ENCODE measurements around the gene TTC14.

The TTC14 gene

DNA sequence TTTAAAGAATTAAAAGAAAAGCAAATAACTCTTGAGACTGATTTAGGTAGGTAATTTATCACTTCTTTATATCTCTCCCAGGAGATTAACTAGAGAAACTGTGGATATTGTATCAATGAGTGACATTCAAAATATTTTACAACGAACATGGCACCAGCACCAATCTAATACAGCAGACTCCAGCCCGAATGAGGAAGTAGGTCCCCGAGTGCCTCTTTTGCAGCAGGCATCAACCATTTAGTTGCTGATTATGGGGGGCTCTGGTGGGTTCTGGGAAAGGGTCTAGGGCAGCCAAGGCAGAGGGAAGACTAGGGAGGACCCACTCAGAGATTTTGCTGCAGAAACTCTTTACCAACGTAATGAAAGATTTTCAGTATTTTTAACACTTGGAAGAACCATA lies 31.7 kb upstream of the TTC14 start:
- Histone ChIP-seq H3K9ac (ENCODE audit: low read length) (no peak overlapping the region), H4K20me1 (ENCODE audit: low read depth, low read length) (no peaks in the 10 kb centered on the region), H3K9me2 (replicated peaks; ENCODE audit: insufficient read depth, low read length) (no peaks in the 10 kb centered on the region), H3K79me2 (ENCODE audit: insufficient read depth, low read length) (no peaks in the 10 kb centered on the region), H3K36me3 (ENCODE audit: low read length) (no peaks in the 10 kb centered on the region), H3K4me3 (ENCODE audit: insufficient read depth, low read length, poor library complexity, severe bottlenecking) (no peak overlapping the region), H3F3A (ENCODE audit: insufficient read depth) (no peaks in the 10 kb centered on the region), H3K4me2 (ENCODE audit: low read depth, low read length, poor library complexity, severe bottlenecking) (no peak overlapping the region), H2AFZ (ENCODE audit: low read depth, low read length, severe bottlenecking) (no peak overlapping the region), H3K9me3 (ENCODE audit: insufficient read depth, low read length) (no peaks in the 10 kb centered on the region), H3K27ac (ENCODE audit: low read depth, low read length) (no peak overlapping the region), H3K27me3 (ENCODE audit: low read length) (no peaks in the 10 kb centered on the region)
- TF ChIP-seq CTCF (IDR thresholded peaks at IDR 0.05; ENCODE audit: insufficient read depth, low read length, poor library complexity, severe bottlenecking), result no peak
- TF ChIP-seq EZH2phosphoT487 (conservative IDR thresholded peaks at IDR 0.05; ENCODE audit: low read length), result no peak

GRCh38 chr3:180571831-180572598 lies 29.9 kb upstream of the TTC14 start:
- Histone ChIP-seq H3K9me2 (replicated peaks; ENCODE audit: insufficient read depth, low read length) (no peaks in the 10 kb centered on the region), H3K79me2 (ENCODE audit: insufficient read depth, low read length) (no peaks in the 10 kb centered on the region), H3F3A (ENCODE audit: insufficient read depth) (no peaks in the 10 kb centered on the region), H3K27ac (ENCODE audit: low read depth, low read length) (no peak overlapping the region), H3K4me2 (ENCODE audit: low read depth, low read length, poor library complexity, severe bottlenecking) (no peak overlapping the region), H2AFZ (ENCODE audit: low read depth, low read length, severe bottlenecking) (no peak overlapping the region), H3K9ac (ENCODE audit: low read length) (no peak overlapping the region), H3K9me3 (ENCODE audit: insufficient read depth, low read length) (no peaks in the 10 kb centered on the region), H3K36me3 (ENCODE audit: low read length) (no peaks in the 10 kb centered on the region), H3K4me3 (ENCODE audit: insufficient read depth, low read length, poor library complexity, severe bottlenecking) (no peak overlapping the region), H4K20me1 (ENCODE audit: low read depth, low read length) (no peaks in the 10 kb centered on the region), H3K27me3 (ENCODE audit: low read length) (no peaks in the 10 kb centered on the region)
- TF ChIP-seq EZH2phosphoT487 (conservative IDR thresholded peaks at IDR 0.05; ENCODE audit: low read length) (no peak), CTCF (IDR thresholded peaks at IDR 0.05; ENCODE audit: insufficient read depth, low read length, poor library complexity, severe bottlenecking) (no peak)

- TF ChIP-seq CTCF (IDR thresholded peaks at IDR 0.05; ENCODE audit: insufficient read depth, low read length, poor library complexity, severe bottlenecking) (no peak), EZH2phosphoT487 (conservative IDR thresholded peaks at IDR 0.05; ENCODE audit: low read length) (no peak)
- Histone ChIP-seq H3F3A (ENCODE audit: insufficient read depth) (no peaks in the 10 kb centered on the region), H3K27me3 (ENCODE audit: low read length) (no peaks in the 10 kb centered on the region), H3K4me2 (ENCODE audit: low read depth, low read length, poor library complexity, severe bottlenecking) (no peak overlapping the region), H3K4me3 (ENCODE audit: insufficient read depth, low read length, poor library complexity, severe bottlenecking) (no peak overlapping the region), H3K9me2 (replicated peaks; ENCODE audit: insufficient read depth, low read length) (no peaks in the 10 kb centered on the region), H3K27ac (ENCODE audit: low read depth, low read length) (no peak overlapping the region), H3K9ac (ENCODE audit: low read length) (no peak overlapping the region), H4K20me1 (ENCODE audit: low read depth, low read length) (no peaks in the 10 kb centered on the region), H3K9me3 (ENCODE audit: insufficient read depth, low read length) (no peaks in the 10 kb centered on the region), H3K36me3 (ENCODE audit: low read length) (no peaks in the 10 kb centered on the region), H3K79me2 (ENCODE audit: insufficient read depth, low read length) (no peaks in the 10 kb centered on the region), H2AFZ (ENCODE audit: low read depth, low read length, severe bottlenecking) (no peak overlapping the region)
These were observed 26.4 kb upstream of the TTC14 start for GRCh38 chr3:180575571-180575970.

Data from SU-DHL-6 (cell line).